A549 (cell line): Measurements from ENCODE around the gene KBTBD7. TPM values are rescaled to one million over a fixed set of nuclear protein-coding genes. Genes with fewer than 3 reads are reported as not detected.

Experiments
- ATAC-seq, 2 experiments: fragments of 200-7000 bp in 1 of 2; fragments of >200 bp in 1 of 2; cut with Nextera tagmentation in 1 of 2; cut with Tn5 transposase in 1 of 2; 3 replicates each; pipeline versions ENCODE4 v1.8.0 to v1.9.1; 2018 to 2020; ENCODE audit warnings: mild to moderate bottlenecking in 1 of 2, moderate library complexity in 1 of 2
- CTCF ChIA-PET: fragments of 300-600 bp; sonication (Branson Sonifier 250); formaldehyde crosslinking; extraction: SDS; loops from one replicate; lab custom pipeline; 2021; ENCODE audit warnings: antibody characterized with exemption, inconsistent platforms; lab: Yijun Ruan, JAX
- POLR2A ChIA-PET: fragments of 350-600 bp; formaldehyde crosslinking; extraction: SDS; loops from one replicate; lab custom pipeline; 2021; ENCODE audit warnings: antibody characterized with exemption, inconsistent platforms; lab: Yijun Ruan, JAX
- DNase-seq, 2 experiments: peaks; one replicate each; pipeline versions ENCODE4 v3.0.0 to v3.0.0-alpha.2; 2011 to 2016; ENCODE audit warnings: low read depth in 1 of 2, low spot score in 1 of 2
- FAIRE-seq: peaks from 2 replicates; lab custom pipeline; 2011; peaks lifted over from hg19 to GRCh38; lab: Jason Lieb, UNC
- H3K27ac ChIP-seq, 2 experiments: fragments of >200 bp; sonication (Bioruptor Twin); formaldehyde crosslinking; 3 replicates each; pipeline ENCODE4 v1.5.1; 2016 to 2017
- H3K4me1 ChIP-seq: fragments of >200 bp; sonication (Bioruptor Twin); formaldehyde crosslinking; 3 replicates; pipeline ENCODE4 v1.6.1; 2016
- H3K4me2 ChIP-seq: fragments of >200 bp; sonication (Bioruptor Twin); formaldehyde crosslinking; 3 replicates; pipeline ENCODE4 v1.6.1; 2016
- H3K4me3 ChIP-seq: fragments of >200 bp; sonication (Bioruptor Twin); formaldehyde crosslinking; 3 replicates; pipeline ENCODE4 v1.5.1; 2016
- H3K9me3 ChIP-seq: fragments of >200 bp; sonication (Bioruptor Twin); formaldehyde crosslinking; 3 replicates; pipeline ENCODE4 v1.6.1; 2016
- CHD4 ChIP-seq: fragments of 200-600 bp; sonication (generic); IDR thresholded peaks from 2 replicates; pipeline ENCODE4 v1.6.1; 2016; ENCODE audit warnings: antibody characterized with exemption, mild to moderate bottlenecking, borderline replicate concordance
- E2F6 ChIP-seq: IDR thresholded peaks from 2 replicates; pipeline ENCODE4 v1.6.1; 2012; ENCODE audit warnings: low read depth, borderline replicate concordance
- EHMT2 ChIP-seq: fragments of 200-600 bp; sonication (generic); IDR thresholded peaks from 2 replicates; pipeline ENCODE4 v1.6.1; 2016; ENCODE audit warnings: antibody characterized with exemption, low read depth, mild to moderate bottlenecking, moderate library complexity
- EP300 ChIP-seq, 2 experiments: fragments of >200 bp; sonication (Bioruptor Twin); formaldehyde crosslinking; IDR thresholded peaks; 2 replicates in 1 of 2; 3 replicates in 1 of 2; pipeline ENCODE4 v1.6.1; 2016 to 2017
- FOSB ChIP-seq: fragments of 250-450 bp; sonication (Bioruptor Pico); IDR thresholded peaks from 2 replicates; pipeline ENCODE4 v1.5.0; 2020; ENCODE audit warnings: mild to moderate bottlenecking, moderate library complexity
- FOSL2 ChIP-seq, 2 experiments: fragments of 450-650 bp in 1 of 2; fragments of >200 bp in 1 of 2; sonication (Bioruptor Twin) in 1 of 2; formaldehyde crosslinking; IDR thresholded peaks; 2 replicates each; pipeline versions ENCODE4 v1.5.0 to v1.6.1; 2016 to 2020; ENCODE audit warnings: mild to moderate bottlenecking in 1 of 2, moderate library complexity in 1 of 2
- GATA3 ChIP-seq: IDR thresholded peaks from 2 replicates; pipeline ENCODE4 v1.6.1; 2012; ENCODE audit warnings: borderline replicate concordance
- HDAC2 ChIP-seq: fragments of 200-600 bp; sonication (generic); IDR thresholded peaks from 2 replicates; pipeline ENCODE4 v1.6.1; 2016
- HMGXB4 ChIP-seq: fragments of 250-450 bp; sonication (Bioruptor Pico); IDR thresholded peaks from 2 replicates; pipeline ENCODE4 v1.5.0; 2021; ENCODE audit warnings: mild to moderate bottlenecking, moderate library complexity, borderline replicate concordance
- JUNB ChIP-seq: fragments of >200 bp; sonication (Bioruptor Twin); formaldehyde crosslinking; IDR thresholded peaks from 2 replicates; pipeline ENCODE4 v1.6.1; 2016
- KDM1A ChIP-seq: fragments of 200-600 bp; sonication (generic); IDR thresholded peaks from 2 replicates; pipeline ENCODE4 v1.6.1; 2016; ENCODE audit warnings: low read depth, mild to moderate bottlenecking
- MAFK ChIP-seq: fragments of 450-650 bp; IDR thresholded peaks from 2 replicates; pipeline ENCODE4 v1.6.1; 2014; ENCODE audit not compliant: partially characterized antibody
- POLR2A ChIP-seq: IDR thresholded peaks from 2 replicates; pipeline ENCODE4 v1.6.1; 2012; ENCODE audit warnings: mild to moderate bottlenecking, low read length
- POLR2AphosphoS2 ChIP-seq: conservative IDR thresholded peaks from 2 replicates; pipeline ENCODE4 v1.6.1; 2012; ENCODE audit warnings: low read length, improper control_type of control experiment, inconsistent platforms
- RAD21 ChIP-seq, 2 experiments: fragments of >200 bp in 1 of 2; sonication (Bioruptor Twin) in 1 of 2; formaldehyde crosslinking in 1 of 2; IDR thresholded peaks in 1 of 2; conservative IDR thresholded peaks in 1 of 2; 2 replicates in 1 of 2; 3 replicates in 1 of 2; pipeline ENCODE4 v1.6.1; 2012 to 2018; ENCODE audit warnings: inconsistent platforms in 1 of 2
- REST ChIP-seq: fragments of 200-600 bp; sonication (generic); IDR thresholded peaks from 2 replicates; pipeline ENCODE4 v1.6.1; 2016; ENCODE audit warnings: antibody characterized with exemption, mild to moderate bottlenecking, moderate library complexity
- WGBS: methylation state at CpG from one replicate; pipeline ENCODE4 v1.1.6; 2017; ENCODE audit errors: missing lambda C conversion rate; 5-methylcytosine and 5-hydroxymethylcytosine counted together
- polyA plus RNA-seq, 4 experiments: library from polyadenylated mRNA; depleted of rRNA in 3 of 4; stranded (reverse); fragments of >200 nt; fragmentation: RNase III in 1 of 4; extraction: RNeasy Plus Mini Kit Qiagen cat#74134 plus additional on column Dnase treatment in 1 of 4; gene quantifications; 2 replicates in 3 of 4; 3 replicates in 1 of 4; pipeline ENCODE4 v1.2.3, GENCODE V29; 2011 to 2017

KBTBD7 gene
- polyA plus RNA-seq, 2 of the 4 experiments (the other 2 are of a cell fraction): 3.2 to 4.4 TPM

- POLR2A ChIA-PET: no interaction called here
- FAIRE-seq (no peak), ATAC-seq (no peak), DNase-seq (no peak)
- peaks cover 36% of the 10 kb centered on the region for H3K9me3 ChIP-seq
- H3K4me1 ChIP-seq: no peaks in the 10 kb centered on the region
- CTCF ChIA-PET: interaction anchor here (0.6 kb wide), 1 partner anchor 373 kb away, joined by 3 read pairs; no protein-coding TSS in a partner anchor
- no peak for TF ChIP-seq E2F6
- TF ChIP-seq JUNB: no peak
- TF ChIP-seq GATA3: no peak
- no peak for TF ChIP-seq FOSL2 (IDR thresholded peaks at IDR 0.05)
- TF ChIP-seq FOSL2 (CRISPR knock-in tag; IDR thresholded peaks at IDR 0.05): no peak
- no peak for TF ChIP-seq EHMT2
- TF ChIP-seq REST: no peak
- TF ChIP-seq MAFK: no peak
- no peak for TF ChIP-seq HDAC2
- H3K27ac ChIP-seq: no peak overlapping the region
- no peak overlapping the region for H3K4me2 ChIP-seq
- 50% methylated on average over 2 of the region's 2 CpGs for WGBS
- no peak overlapping the region for H3K4me3 ChIP-seq
These were observed 44.3 kb downstream of the KBTBD7 start for GRCh38 chr13:41150058-41150457.

DNA sequence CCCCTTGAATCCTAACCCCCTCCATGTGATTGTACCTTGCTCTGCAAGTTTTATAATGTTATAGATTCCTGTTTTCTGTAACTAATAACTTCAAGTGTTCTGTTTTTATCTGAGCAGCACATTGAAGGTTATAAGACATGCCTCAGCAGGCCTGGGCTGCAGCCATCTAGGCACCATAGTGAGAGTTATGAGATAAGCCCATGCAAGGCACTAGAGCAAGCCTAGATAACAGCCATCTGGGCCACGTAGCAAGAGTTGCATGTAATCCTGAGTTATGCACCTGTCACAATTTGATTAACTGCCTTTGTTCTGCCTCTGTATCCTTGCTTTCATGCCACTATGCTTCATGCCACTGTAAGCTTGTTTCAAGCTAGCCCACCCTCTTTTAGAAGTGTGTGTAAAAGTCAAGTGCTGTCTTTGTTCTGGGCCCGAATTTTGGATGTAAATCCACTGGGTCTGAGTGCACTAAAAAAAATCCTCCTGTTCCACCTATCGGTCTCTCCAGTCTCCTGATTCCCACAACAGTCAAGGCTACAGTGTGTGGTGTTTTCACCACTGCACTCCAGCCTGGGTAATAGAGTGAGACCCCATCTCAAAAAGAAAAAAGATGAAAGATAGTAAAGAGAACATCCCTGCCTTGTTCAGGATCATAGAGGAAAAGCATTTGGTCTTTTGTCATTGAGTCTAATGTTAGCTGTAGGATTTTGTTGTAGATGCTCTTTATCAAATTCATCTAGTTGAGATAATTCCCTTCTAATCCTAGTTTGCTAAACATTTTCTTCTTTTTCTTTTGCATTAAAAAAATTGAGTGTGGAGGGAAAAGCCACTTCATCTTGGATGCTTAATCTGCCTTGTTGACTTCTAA, 45.7 kb downstream of the KBTBD7 start:
- 34% methylated on average over 3 of the region's 3 CpGs for WGBS
- TF ChIP-seq CHD4 (no peak), RAD21 (conservative IDR thresholded peaks at IDR 0.05 in 1 of 2, IDR thresholded peaks at IDR 0.05 in 1 of 2) (no peak), EP300 (IDR thresholded peaks at IDR 0.05) (no peak), HMGXB4 (no peak), POLR2A (no peak), FOSB (no peak), KDM1A (peak; percentile 53; the same call in 1 of the 2 replicates), POLR2AphosphoS2 (no peak)
- DNase-seq: peak in 1 of 2 experiments; percentile 17
- ATAC-seq: no peak
- no peak overlapping the region for H3K27ac ChIP-seq
- FAIRE-seq: no peak
- no peak overlapping the region for H3K4me2 ChIP-seq
- CTCF ChIA-PET: no interaction called here
- POLR2A ChIA-PET: no interaction called here
- H3K4me3 ChIP-seq: no peak overlapping the region
- H3K9me3 ChIP-seq: peaks cover 36% of the 10 kb centered on the region
- H3K4me1 ChIP-seq: no peaks in the 10 kb centered on the region
